Germinal center (tissue), 1 donor: ENCODE data around the gene ROBO3.
A peak's percentile ranks its signal among the peaks of the same experiment; 100 is the strongest.

Experiments used
- DNase-seq: peaks from one replicate; pipeline ENCODE4 v3.0.0; 2012; ENCODE audit warnings: mixed read lengths, low spot score

Gene ROBO3

DNA sequence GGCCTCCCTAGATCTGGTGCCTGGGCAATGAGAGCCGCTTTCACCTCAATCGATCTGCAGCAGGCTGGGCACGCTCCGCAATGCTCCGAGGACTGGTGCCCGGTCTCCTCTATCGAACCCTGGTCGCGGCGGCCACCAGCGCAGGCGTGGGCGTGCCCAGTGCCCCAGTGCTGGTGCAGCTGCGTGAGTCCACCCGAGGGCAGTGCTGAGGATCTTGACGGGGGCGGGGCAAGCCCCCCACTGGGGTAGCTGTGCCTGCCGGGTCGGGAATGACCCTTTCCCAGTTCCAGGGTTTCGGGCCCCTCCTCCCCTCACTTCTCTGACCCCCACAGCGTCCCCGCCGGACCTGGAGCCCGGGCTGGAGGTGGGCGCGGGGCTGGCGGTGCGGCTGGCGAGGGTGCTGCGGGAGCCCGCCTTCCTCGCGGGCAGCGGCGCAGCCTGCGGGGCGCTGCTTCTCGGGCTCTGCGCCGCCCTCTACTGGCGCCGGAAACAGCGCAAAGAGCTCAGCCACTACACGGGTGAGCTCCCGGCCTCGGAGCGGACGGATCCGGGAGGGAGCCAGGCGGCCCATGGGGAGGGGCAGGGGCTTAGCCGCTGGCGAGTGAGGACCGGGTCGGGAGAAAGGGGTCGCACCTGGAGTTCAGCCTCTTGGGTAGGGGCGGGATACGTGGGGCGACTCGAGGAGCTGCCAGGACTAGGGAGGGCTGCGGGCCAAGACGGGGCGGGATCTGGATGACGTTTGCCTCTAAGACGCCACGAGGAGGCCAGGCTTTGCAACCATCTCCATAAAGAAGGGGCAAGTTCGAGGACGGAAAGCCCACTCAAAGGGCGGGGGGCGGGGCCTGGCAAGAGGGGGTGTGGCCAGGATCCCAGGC, 10.9 kb downstream of the ROBO3 start:
- peak; percentile 85 for DNase-seq

- no peak for DNase-seq
Observed at GRCh38 chr11:124876818-124877630, 11.8 kb downstream of the ROBO3 start.

DNA sequence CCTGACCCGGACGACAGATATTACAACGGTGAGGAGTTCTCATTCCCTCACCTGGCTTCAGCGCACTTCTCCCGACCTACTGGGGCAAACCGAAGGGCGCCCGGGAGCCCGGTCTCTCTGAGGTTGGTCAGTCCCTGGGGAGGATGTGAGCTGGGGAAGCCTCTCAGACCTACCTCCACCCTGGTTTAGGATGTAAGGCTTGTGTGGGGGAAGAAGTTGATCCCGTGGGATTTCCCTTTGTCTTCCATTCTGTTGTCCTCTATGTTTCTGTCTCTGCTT, 12.3 kb downstream of the ROBO3 start:
- no peak for DNase-seq

GRCh38 chr11:124877910-124878758, 12.9 kb downstream of the ROBO3 start:
- DNase-seq = no peak

- DNase-seq = no peak
Observed at GRCh38 chr11:124878759-124879492, 13.7 kb downstream of the ROBO3 start.

DNA sequence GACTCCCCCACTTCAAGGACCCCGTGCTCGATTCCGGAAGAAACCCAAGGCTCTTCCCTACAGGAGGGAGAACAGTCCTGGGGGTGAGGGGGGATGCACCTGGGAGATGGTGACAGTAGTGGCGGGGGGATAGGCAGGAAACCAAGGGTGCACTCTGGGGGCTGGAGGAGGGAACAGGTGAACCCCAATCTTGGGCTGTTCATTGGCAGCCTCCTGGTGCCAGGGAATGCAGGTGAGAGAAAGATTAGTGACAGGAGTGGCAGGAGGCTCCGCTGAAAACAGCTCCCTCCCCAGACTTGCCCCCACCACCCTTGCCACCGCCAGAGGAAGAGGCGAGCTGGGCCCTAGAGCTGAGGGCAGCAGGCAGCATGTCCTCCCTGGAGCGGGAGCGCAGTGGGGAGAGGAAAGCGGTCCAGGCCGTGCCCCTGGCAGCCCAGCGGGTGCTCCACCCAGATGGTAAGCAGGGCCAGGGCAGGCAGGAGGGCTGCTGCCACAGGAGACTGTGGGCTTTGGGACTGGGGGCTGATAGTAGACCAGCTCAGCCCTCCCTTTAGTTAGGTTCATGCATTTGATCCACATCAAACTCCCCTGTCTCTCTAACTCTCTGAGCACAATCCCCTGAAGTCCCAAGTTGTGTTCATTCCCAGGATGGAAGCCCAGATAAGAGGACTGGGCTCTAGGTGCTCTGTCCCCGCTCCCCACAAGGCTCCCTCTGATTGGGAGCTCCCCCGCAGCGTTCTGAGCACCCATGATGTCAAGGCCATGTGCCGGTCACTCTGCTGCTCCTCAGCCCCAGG, 14.5 kb downstream of the ROBO3 start:
- DNase-seq = no peak

GRCh38 chr11:124880290-124880611, 15.0 kb downstream of the ROBO3 start:
- DNase-seq = no peak

DNA sequence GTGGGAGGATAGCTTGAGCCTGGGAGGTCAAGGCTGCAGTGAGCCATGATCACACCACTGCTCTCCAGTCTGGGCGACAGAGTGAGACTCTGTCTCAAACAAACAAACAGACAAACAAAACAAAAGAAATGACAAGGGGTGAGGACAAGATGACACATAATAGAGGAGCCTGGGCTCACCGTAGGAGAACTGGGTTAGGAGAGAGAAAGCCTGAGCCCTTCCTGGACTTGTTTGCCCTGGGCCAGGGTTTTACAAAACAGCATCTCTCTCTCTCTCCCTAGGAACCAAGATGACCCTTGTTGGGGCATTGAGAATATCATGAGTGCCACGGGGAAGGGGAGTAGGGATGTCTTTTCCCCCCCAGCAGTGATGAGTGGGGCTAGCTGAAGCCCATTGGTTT, 15.7 kb downstream of the ROBO3 start:
- DNase-seq = no peak

DNA sequence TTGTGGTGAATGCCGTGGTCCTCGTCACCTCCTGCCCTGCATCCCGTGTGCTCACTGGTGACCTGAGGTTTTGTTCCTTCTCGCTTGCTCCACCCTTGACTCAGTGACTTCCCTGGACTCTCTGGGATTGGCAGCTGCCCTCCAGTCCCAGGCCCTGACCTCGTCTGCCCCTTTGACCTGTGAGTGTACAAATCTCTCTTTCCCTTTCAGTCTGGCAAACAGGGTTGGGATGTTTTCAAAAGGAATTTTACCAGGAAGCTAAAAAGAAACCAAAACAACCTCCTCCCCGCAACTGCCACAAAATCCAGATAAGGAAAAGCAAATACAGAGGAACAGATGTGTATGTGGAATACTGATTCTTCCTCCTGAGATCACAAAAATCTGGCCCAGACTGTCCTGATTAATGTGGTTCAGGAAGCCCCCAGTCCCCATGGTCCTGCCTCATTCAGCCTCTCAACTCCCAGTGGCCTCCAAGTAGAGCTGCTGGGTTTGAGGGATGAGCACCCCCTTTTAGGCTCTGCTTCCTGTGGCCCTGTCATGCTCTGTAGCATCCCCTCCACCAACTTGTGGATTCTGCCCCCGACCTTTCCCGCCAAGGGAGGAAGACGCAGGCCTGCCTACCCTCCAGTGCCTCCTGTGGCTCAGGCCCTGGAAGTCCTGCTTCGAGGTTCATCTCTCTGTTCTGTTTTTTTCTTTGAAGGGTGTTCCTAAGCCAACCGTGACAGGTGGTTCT, 17.3 kb downstream of the ROBO3 start:
- no peak for DNase-seq

DNA sequence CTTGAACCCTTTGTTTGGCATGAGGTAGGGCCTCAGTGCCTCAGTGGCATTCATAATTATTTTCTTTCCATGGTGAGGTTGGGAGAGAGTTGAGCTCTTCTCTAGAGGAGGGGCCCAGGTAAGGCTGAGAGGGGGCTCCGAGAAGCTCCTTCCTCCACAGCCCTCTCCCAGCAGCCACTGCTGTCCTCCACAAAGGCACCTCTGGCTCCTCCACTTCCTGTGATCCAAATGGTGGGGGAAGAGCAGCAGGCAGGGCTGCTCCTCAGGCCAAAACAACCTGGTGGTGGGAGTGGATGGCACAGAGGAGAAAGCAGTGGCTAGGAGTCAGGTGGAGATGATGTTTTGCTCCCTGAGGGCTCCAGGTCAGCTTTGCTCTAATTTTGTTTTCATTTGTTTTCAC, 19.1 kb downstream of the ROBO3 start:
- no peak for DNase-seq

DNA sequence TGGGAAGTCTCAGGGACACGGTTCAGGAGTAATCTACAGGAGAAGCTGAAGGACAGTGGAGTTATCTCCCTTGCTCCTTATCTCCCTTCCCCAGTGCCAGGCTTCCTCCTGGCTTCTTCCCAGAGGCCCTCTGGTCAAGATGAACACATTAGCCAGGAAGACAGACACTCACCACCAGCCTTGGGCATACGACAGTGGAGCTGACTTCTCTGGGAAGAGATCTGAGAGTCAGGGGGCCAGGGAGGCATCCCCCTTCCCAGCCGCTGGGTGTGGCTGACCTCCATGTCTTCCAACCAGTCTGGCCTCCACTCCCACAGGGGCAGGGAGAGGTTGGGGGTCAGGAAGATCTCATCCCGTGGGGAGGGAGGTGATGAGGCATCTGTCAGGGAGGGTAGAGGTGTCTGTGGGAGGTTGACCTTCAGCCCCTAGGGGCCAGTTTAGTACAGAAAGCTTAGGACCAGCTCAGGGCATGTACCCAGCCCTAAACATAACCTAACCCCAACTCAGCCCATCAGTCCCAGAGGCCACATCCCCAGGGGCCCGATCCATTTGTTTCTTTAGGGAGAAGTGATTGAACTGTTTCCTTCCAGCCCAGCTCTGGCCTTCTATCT, 19.7 kb downstream of the ROBO3 start:
- no peak for DNase-seq

GRCh38 chr11:124886476-124886875, 21.2 kb downstream of the ROBO3 start:
- DNase-seq = no peak

DNA sequence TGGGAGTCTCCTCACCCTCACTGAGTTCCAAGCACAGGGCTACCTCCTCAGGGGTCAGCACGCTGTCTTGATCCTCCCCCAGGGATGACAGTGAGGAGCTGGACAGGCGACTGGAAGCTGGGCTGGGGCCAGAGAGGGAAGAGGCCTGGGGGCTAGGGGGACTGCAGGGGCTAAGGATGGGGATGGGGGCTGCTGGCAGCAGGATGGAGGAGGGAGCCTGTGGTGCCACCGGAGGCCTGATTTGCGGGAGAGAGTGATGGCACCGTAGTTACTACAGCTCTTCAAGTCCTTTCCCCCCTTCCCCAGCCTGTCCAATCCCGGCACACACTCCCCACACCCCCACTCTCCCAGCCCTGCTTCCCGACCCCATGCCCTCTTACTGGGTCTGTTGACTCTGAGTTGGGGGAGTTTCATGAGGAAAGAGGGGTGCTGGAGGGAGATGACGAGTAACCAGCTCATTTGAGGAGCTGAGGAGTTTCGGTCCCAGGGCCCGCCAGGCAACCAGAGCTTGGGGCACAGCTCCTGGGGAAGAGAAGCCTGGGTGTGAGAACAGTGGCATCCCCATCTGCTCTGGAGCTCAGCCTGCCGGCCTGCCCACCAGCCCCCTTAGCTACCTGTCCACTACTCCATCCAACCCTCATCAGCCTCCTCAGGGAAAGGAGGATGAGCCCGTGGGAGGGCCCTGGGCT, 21.9 kb downstream of the ROBO3 start:
- DNase-seq = no peak

- no peak for DNase-seq
Observed at GRCh38 chr11:124887667-124888013, 22.4 kb downstream of the ROBO3 start.

DNA sequence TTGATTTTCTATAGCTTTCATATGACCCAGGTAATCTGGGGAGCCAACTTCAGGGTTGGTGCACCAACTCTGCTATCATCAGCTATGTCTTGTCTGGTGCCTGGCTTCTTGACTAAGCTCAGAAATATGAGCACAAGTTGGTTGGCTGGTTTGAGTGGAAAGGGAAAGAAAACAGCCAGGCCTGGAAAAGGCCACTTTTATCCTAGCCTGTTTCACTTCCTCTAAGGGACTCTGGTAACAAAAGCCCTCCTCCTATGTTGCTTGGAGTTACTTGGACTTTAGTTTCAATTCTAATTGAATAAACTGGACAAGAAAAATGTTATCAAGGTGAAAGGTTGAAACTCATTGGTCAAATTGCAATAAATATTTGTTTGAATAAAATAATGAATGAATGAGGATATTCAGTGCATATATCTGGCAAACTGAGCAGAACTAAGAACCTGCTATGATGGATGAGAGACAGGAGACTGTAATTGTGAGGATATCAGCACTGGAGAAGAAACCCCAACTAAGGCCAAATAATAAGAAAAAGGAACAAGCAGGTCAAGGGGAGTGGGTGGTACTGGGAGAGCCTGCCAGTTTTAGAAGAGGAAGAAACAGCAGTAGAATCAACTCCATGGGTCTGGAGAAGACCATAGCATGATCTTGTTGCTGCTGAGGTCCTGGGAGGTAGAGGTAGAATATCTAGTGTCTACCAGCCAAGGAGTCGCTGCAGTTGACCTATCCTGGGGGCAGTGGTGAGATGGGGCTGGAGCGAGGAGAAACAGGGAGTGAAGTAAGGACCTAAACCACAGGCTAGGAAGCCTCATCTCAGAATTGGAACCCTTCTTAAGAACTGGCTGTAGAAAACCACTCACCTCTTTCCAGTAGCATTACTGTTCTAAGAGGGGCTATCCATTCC, 24.2 kb downstream of the ROBO3 start:
- DNase-seq = no peak

DNA sequence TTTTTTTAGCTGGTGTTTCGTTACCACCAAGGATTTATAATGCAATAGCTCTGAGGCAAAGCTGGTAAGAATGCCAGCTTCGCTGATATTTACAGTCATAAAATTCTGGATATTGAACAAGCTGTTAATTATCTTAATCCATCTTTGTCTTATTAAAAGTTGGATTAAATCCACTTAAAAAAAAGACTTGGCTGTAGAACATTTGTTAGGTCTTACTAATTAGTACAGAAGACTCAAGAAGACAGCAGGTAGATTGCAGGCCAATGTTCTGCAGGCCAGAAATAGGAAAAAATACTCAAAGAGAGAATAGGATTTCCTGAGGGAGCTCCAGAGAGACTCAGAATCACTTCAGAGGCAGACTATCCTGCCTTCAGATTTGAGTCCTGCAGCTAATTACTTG, 24.9 kb downstream of the ROBO3 start:
- DNase-seq = no peak

DNA sequence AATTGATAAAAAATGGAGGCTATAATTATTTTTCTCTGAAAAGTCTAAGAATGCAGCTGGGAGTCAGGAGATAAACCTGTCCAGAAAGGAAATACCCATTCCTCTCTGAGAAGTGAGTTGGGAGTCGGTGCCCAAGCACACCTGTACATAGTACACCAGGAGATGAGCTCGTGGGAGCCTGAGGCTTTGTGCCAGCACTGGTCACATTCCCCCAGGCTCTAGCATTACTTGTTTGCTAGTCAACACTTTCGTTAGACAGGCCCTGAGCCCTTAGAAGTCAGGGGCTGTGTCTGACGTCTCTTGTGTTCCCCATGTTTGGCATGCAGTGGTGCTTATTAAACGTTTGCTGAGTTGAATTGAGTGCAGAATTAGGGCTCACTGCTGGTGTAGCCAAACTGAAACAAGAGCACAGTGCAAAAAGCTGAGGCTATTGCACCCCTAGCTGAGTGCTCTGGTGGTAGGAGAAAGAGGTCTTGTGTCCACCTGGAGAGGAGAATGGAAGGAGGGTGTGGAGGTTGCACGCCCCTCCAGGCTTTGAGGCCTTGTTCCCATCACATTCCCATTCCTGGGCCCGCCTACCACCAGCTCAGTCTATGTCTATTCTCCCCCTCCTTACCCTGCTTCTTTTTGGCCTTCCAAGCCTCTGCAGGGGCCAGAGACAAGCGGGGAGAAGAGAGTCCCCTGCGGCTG, 25.6 kb downstream of the ROBO3 start:
- no peak for DNase-seq

DNA sequence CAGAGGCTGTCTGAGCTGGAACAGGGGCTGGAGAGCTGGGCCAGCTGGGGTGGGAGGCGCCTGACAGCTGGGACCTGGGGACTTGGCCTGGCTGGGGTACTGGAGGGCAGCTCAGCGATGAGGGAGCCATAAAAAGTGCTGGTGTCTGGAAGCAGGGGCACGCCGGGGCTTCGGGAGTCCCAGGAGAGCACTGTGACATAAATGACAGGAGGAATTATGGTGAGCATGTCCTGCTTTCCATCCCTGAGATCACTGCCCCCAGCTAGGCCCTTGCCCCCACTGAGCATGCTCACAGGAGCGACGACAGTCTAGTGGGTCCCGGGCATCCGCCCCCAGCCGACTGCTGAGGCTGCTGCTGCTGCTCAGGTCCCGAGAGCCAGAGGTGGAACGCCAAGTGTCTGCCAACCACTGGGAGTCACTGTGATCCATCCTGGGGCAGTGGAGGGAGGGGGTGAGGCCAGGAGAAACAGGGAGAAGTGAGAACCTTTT, 26.2 kb downstream of the ROBO3 start:
- DNase-seq = no peak
